Measurements from ENCODE around the gene KPTN.

The KPTN gene

GRCh38 chr19:47437500-47437899, 46.5 kb downstream of the KPTN start:
- DNase-seq: no peak

DNA sequence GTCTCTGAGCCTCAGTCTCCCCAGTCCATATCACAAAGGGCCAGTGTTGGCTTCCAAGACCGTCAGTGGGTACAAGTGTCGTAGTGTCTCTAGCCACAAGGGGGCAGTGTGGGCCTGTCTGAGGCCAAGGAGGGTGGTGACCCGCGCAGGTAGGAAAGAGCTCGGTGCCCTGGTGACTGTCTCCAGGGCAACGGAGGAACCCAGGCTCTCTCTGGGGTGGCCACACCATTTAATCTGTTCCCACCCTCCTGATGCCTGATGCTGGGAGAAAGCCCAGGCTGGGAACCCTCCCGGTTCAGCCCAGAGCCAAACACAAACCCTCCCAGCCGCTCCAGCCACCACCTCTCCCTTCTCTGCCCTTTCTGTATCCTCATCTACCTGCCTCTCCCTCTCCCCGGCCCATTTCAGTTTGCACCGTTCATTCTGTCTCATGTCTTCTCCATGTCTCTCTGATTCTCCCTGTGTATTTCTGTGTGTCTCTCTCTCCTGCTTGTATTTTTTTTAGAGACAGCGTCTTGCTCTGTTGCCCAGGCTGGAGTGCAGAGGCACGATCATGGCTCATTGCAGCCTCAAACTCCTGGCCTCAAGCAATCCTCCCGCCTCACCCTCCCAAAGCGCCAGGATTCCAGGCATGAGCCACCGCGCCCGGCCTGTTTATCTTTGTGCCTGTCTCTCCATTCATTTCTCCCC, 47.2 kb downstream of the KPTN start:
- DNase-seq: peak in 54 of 58 donors; percentile 17 to 85 (median 58)

- peak in 1 of 58 donors; percentile 18 for DNase-seq
Measured at GRCh38 chr19:47435883-47436417, 48.1 kb downstream of the KPTN start.

DNA sequence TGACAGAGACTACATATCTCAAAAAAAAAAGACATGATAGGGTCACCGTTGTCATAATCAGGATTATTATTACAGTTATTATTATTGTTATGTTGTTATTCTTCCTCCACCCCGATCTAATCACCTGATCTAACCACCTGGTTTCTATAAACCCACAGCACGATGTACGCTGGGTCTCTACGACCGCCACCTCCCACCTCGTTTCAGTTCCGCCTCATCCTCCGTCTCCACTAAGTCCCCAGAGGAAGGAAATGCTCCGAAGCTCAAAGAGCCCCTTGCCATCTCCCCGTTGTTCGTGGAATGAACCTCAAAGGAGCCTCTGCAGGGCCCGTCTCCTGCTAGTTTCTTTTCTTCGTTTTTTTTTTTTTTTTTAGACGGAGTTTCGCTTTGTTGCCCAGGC, 48.8 kb downstream of the KPTN start:
- DNase-seq: no peak

DNA sequence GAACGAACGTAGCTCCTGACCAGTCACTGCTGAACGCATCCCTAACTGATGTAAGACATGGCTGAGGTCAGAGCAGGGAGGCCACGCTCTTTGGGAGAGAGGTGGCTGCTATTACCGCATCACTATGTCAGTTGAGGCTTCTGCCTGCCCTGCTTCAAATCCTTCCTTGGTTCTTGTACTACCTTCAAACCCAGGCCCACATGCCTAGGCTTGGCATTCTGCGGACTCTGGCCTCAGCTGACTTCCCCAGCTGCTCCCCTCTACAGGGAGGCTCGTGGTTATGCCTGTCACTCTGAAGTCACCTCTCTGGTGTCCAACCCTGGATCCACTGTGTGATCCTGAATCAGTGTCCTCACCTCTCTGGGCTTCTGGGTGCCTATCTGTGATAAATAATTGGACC, 49.9 kb downstream of the KPTN start:
- DNase-seq: no peak

DNA sequence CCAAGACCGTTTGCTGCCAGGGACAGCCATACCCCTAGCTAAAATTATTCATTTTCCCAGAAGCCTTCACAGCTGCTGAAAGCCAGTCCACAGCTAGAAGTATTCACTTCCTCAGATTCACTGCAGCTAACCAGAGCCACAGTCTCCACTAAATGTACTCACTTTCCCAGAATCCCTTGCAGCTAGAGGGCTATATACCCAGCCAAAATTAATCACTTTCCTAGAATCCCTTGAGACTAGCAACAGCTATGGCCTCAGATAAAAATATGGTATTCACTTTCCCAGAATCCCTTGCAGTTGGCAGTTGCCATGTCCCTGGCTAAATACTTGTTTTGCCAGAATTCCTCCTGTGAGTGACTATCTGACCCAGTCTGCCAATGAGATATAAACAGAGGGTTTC, 50.9 kb downstream of the KPTN start:
- DNase-seq: no peak

GRCh38 chr19:47432499-47432898, 51.5 kb downstream of the KPTN start:
- DNase-seq: no peak

- DNase-seq: no peak
Measured at GRCh38 chr19:47432091-47432490, 51.9 kb downstream of the KPTN start.

- no peak for DNase-seq
Measured at GRCh38 chr19:47430041-47430802, 53.8 kb downstream of the KPTN start.

DNA sequence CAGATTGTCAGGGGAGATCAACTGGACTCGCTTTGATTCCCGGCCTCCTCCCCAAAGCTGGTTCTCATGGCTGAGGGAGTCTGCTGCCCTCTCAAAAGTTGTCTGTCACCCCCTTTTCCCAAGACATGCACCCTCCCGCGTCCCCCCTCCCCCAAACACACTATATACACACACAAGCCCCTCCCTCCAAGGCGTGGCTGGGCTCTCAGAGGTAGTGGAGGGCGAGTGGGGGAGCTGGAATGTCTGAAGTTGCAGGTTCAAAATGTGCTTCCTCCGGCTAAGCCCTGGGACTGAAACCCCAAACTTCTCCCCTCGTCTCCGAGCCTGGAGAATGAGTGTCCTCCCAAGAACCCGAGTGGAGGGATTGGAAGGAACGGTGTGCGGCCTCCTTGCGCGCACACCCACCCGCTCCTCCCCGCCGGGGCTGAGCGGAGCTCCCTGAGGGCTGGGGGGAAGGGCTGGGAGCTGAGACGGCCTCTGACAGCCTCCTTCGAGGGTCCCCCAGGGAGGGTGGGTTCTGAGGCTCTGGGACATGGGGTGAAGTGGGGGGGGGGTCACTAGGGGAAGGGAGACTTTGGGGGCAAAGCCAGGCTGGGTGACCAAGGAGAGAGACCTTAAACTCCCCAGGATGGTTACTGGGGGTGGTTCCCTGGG, 54.8 kb downstream of the KPTN start:
- DNase-seq: no peak

- peak in 57 of 58 donors; percentile 16 to 96 (median 83) for DNase-seq
Measured at GRCh38 chr19:47428177-47428894, 55.7 kb downstream of the KPTN start.

GRCh38 chr19:47427241-47428176, 56.5 kb downstream of the KPTN start:
- peak in 39 of 58 donors; percentile 4 to 61 (median 30) for DNase-seq

Data from anterior cingulate cortex (tissue), 58 donors.